Heart right ventricle (tissue), 16 donors: ENCODE results near the gene CDH13. TPM values are rescaled to one million over a fixed set of nuclear protein-coding genes. Genes with fewer than 3 reads are reported as not detected.
A peak's percentile ranks its signal among the peaks of the same experiment; 100 is the strongest.

Source experiments
- ATAC-seq, 8 donors: fragments of 200-7000 bp; cut with Tn5 transposase; one replicate each; pipeline ENCODE4 v1.9.1; 2020; ENCODE audit warnings: mild to moderate bottlenecking in 8 of 8, moderate library complexity in 8 of 8, moderate number of reproducible peaks in 1 of 8
- DNase-seq, 2 donors: peaks; one replicate each; pipeline ENCODE4 v3.0.0-alpha.2; 2020
- H3K27ac ChIP-seq, 10 donors: fragments of 200-600 bp; sonication (generic) in 2 of 10; one replicate each; pipeline versions ENCODE4 v1.5.0 to v1.8.0; 2020 to 2022; ENCODE audit warnings: mild to moderate bottlenecking in 3 of 10
- H3K27me3 ChIP-seq, 7 donors: fragments of 200-600 bp; one replicate each; pipeline ENCODE4 v1.8.0; 2021 to 2022; ENCODE audit warnings: mild to moderate bottlenecking in 2 of 7
- H3K36me3 ChIP-seq, 9 donors: fragments of 200-600 bp; sonication (generic) in 1 of 9; one replicate each; pipeline versions ENCODE4 v1.5.0 to v1.8.0; 2020 to 2022; ENCODE audit warnings: mild to moderate bottlenecking in 2 of 9
- H3K4me1 ChIP-seq, 9 donors: fragments of 200-600 bp; sonication (generic) in 1 of 9; one replicate each; pipeline versions ENCODE4 v1.5.0 to v1.8.0; 2020 to 2022; ENCODE audit warnings: mild to moderate bottlenecking in 4 of 9
- H3K4me3 ChIP-seq, 10 donors: fragments of 200-600 bp; sonication (generic) in 2 of 10; one replicate each; pipeline versions ENCODE4 v1.5.0 to v1.8.0; 2020 to 2022; ENCODE audit warnings: mild to moderate bottlenecking in 7 of 10, moderate library complexity in 2 of 10
- H3K9me3 ChIP-seq, 11 donors: fragments of 200-600 bp in 10 of 11; sonication (generic) in 2 of 11; one replicate each; pipeline versions ENCODE4 v1.5.0 to v1.8.0; 2013 to 2022; ENCODE audit warnings: mild to moderate bottlenecking in 2 of 11, control low read depth in 1 of 11, moderate library complexity in 1 of 11
- CTCF ChIP-seq, 9 donors: fragments of 200-600 bp; sonication (generic) in 2 of 9; IDR thresholded peaks; one replicate each; pipeline versions ENCODE4 v1.5.0 to v1.8.0; 2021 to 2022; ENCODE audit warnings: antibody characterized with exemption in 9 of 9, mild to moderate bottlenecking in 5 of 9, moderate library complexity in 1 of 9
- WGBS, 2 donors: extraction: QIAGEN DNeasy Blood & Tissue Kit; methylation state at CpG; one replicate each; pipeline ENCODE4 v1.1.7; 2013; ENCODE audit warnings: inconsistent platforms in 1 of 2; 5-methylcytosine and 5-hydroxymethylcytosine counted together
- intact Hi-C, 10 donors: fragments of 100-400 bp; cut with DNase I; formaldehyde crosslinking; loops; one replicate each; pipeline versions ENCODE4 v1.11.1 to v1.14.2; 2022
- polyA plus RNA-seq, 2 donors: library from polyadenylated mRNA; stranded (reverse); fragments of 200-250 nt; gene quantifications; one replicate each; pipeline ENCODE4 v1.2.3, GENCODE V29; 2013
- total RNA-seq, 10 donors: library from RNA; stranded (reverse); fragmentation: NEBNext Ultra II Directional in 3 of 10; extraction: Animal tissue kit (Norgen Biotek cat#: 25700) in 3 of 10; gene quantifications; one replicate each; pipeline versions ENCODE4 v1.2.1 to v1.2.4, GENCODE V29; 2021 to 2023
- donor health status: Arrhythmogenic right ventricular cardiomyopathy.
- donor health status: ischemic (EF 13 %, LVEDD 7.1; RV severe dilation, severe dysfunction).
- donor health status: healthy with polysubstance abuse.
- donor health status: DM: no; HTN: yes; CAD: no.
- donor health status: DM: no; HTN: no; CAD: no.
- donor health status: ischemic (EF 25% LVEDD 6.9; RV normal size, moderate dysfunction).
- donor health status: ischemic (EF 25% LVEDD 5.7; RV mildly dilated, moderate dysfunction).
- donor health status: healthy.
- donor health status: DM: yes; HTN: yes; CAD: no.
- donor health status: Ischemic cardiomyopathy.
- donor health status: ischemic (EF 35%, LVEDD 5.7; RV mildly dilated, moderate dysfunction).
- donor health status: nonischemic (EF 11% LVEDD 7.7; RV severe dilation, severe dysfunction).
- donor health status: DM: yes; HTN: yes; CAD: no.
- donor health status: PGD.
- donor health status: ischemic (EF 29% LVEDD 5.4; RV normal size, mild dysfunction).
- donor health status: nonischemic (EF 23%, LVEDD 6.1; RV moderate dilation, normal function).

CDH13 gene
- total and polyA plus RNA-seq, 12 donors = 15.5 to 221 (median 168) TPM

GRCh38 chr16:82971126-82971525 lies 344.4 kb downstream of the CDH13 start:
- intact Hi-C loops = no loop called here
- WGBS, 2 donors = 36 to 42% methylated on average over 5 of the region's 5 CpGs
- no peak overlapping the region for H3K4me3 ChIP-seq
- no peak for DNase-seq
- no peak overlapping the region for H3K27ac ChIP-seq
- H3K27me3 ChIP-seq = no peaks in the 10 kb centered on the region
- no peaks in the 10 kb centered on the region for H3K36me3 ChIP-seq
- peaks cover 0 to 10% (median 0%) of the 10 kb centered on the region in 9 donors for H3K4me1 ChIP-seq
- peaks cover 0 to 8% (median 0%) of the 10 kb centered on the region in 11 donors for H3K9me3 ChIP-seq
- ATAC-seq = peak in 1 of 8 donors; percentile 38
- TF ChIP-seq CTCF (IDR thresholded peaks at IDR 0.05) = no peak

- H3K36me3 ChIP-seq = no peaks in the 10 kb centered on the region
- TF ChIP-seq CTCF (IDR thresholded peaks at IDR 0.05) = no peak
- no peak overlapping the region for H3K4me3 ChIP-seq
- no peaks in the 10 kb centered on the region for H3K27me3 ChIP-seq
- ATAC-seq (no peak), DNase-seq (no peak)
- peaks cover 0 to 10% (median 0%) of the 10 kb centered on the region in 9 donors for H3K4me1 ChIP-seq
- H3K27ac ChIP-seq = no peak overlapping the region
- WGBS, 2 donors = 53 to 60% methylated on average over 4 of the region's 4 CpGs
- intact Hi-C loops = no loop called here
- H3K9me3 ChIP-seq = peaks cover 0 to 8% (median 0%) of the 10 kb centered on the region in 11 donors
Observed at GRCh38 chr16:82972331-82972919, 345.7 kb downstream of the CDH13 start.

- H3K27ac ChIP-seq = no peak overlapping the region
- ATAC-seq = no peak
- no peak for TF ChIP-seq CTCF (IDR thresholded peaks at IDR 0.05)
- H3K4me1 ChIP-seq = peaks cover 0 to 10% (median 0%) of the 10 kb centered on the region in 9 donors
- 56 to 70% methylated on average over 4 of the region's 4 CpGs for WGBS, 2 donors
- no peak overlapping the region for H3K4me3 ChIP-seq
- peaks cover 0 to 9% (median 0%) of the 10 kb centered on the region in 11 donors for H3K9me3 ChIP-seq
- intact Hi-C loops = no loop called here
- H3K27me3 ChIP-seq = no peaks in the 10 kb centered on the region
- no peak for DNase-seq
- no peaks in the 10 kb centered on the region for H3K36me3 ChIP-seq
Observed at GRCh38 chr16:82979406-82980111, 352.8 kb downstream of the CDH13 start.

GRCh38 chr16:82980810-82981209 lies 354.0 kb downstream of the CDH13 start:
- Histone ChIP-seq H3K27me3 (no peaks in the 10 kb centered on the region), H3K36me3 (no peaks in the 10 kb centered on the region), H3K4me1 (peaks cover 0 to 10% (median 0%) of the 10 kb centered on the region in 9 donors), H3K9me3 (peaks cover 0 to 9% (median 0%) of the 10 kb centered on the region in 11 donors), H3K4me3 (no peak overlapping the region), H3K27ac (no peak overlapping the region)
- intact Hi-C loops = no loop called here
- 66 to 76% methylated on average over 3 of the region's 3 CpGs for WGBS, 2 donors
- DNase-seq = no peak
- ATAC-seq = no peak
- TF ChIP-seq CTCF (IDR thresholded peaks at IDR 0.05) = no peak
